HEK293 (cell line): ENCODE data around the gene RALGAPA2.

Experiments used
- CTCF ChIA-PET: fragments of 350-600 bp; formaldehyde crosslinking; extraction: SDS; loops from one replicate; lab custom pipeline; 2021; ENCODE audit warnings: antibody characterized with exemption; lab: Yijun Ruan, JAX
- POLR2A ChIA-PET: fragments of 300-600 bp; formaldehyde crosslinking; extraction: SDS; loops from one replicate; lab custom pipeline; 2020; ENCODE audit warnings: antibody characterized with exemption, inconsistent platforms; lab: Yijun Ruan, JAX
- H3K27ac ChIP-seq: fragments of 200-500 bp; sonication (Bioruptor generic); 2 replicates; pipeline ENCODE4 v1.5.1; 2014; ENCODE audit warnings: low read depth, low read length, control low read depth, inconsistent platforms; ENCODE audit errors: extremely low read depth
- H3K36me3 ChIP-seq, 2 experiments: fragments of 200-500 bp in 1 of 2; sonication (Bioruptor generic) in 1 of 2; 1 replicate in 1 of 2; 2 replicates in 1 of 2; pipeline ENCODE4 v1.5.1; 2014 to 2017; ENCODE audit warnings: inconsistent platforms in 2 of 2, low read length in 2 of 2; ENCODE audit not compliant: control insufficient read depth in 2 of 2, insufficient read depth in 1 of 2
- H3K4me1 ChIP-seq: fragments of 200-500 bp; sonication (Bioruptor generic); 2 replicates; pipeline ENCODE4 v1.5.1; 2014; ENCODE audit warnings: mild to moderate bottlenecking, low read length, inconsistent platforms; ENCODE audit not compliant: control insufficient read depth, insufficient read depth
- H3K4me3 ChIP-seq: 2 replicates; pipeline ENCODE4 v1.5.1; 2011; ENCODE audit warnings: low read depth, mild to moderate bottlenecking, control low read depth, low read length, moderate library complexity
- H3K9me3 ChIP-seq: fragments of 200-500 bp; sonication (Bioruptor generic); 2 replicates; pipeline ENCODE4 v1.5.1; 2014; ENCODE audit warnings: low read depth, low read length, inconsistent platforms; ENCODE audit not compliant: control insufficient read depth, insufficient read depth
- PRDM10 ChIP-seq: fragments of 450-650 bp; formaldehyde crosslinking; IDR thresholded peaks from 2 replicates; pipeline ENCODE4 v1.5.1; 2016; ENCODE audit warnings: missing biosample characterization, missing genetic modification characterization
- PRDM6 ChIP-seq: fragments of 450-650 bp; formaldehyde crosslinking; IDR thresholded peaks from 2 replicates; pipeline ENCODE4 v1.5.1; 2017; ENCODE audit warnings: missing biosample characterization, missing genetic modification characterization
- ZBTB44 ChIP-seq: fragments of 450-650 bp; IDR thresholded peaks from 2 replicates; pipeline ENCODE4 v1.5.1; 2018; ENCODE audit warnings: missing biosample characterization, mild to moderate bottlenecking, missing genetic modification characterization
- ZNF114 ChIP-seq: fragments of 450-650 bp; formaldehyde crosslinking; IDR thresholded peaks from 2 replicates; pipeline ENCODE4 v1.5.0; 2017; ENCODE audit warnings: missing biosample characterization, missing genetic modification characterization
- ZNF133 ChIP-seq: fragments of 450-650 bp; formaldehyde crosslinking; IDR thresholded peaks from 2 replicates; pipeline ENCODE4 v1.5.1; 2016; ENCODE audit warnings: missing biosample characterization, missing genetic modification characterization
- ZNF146 ChIP-seq: fragments of 450-650 bp; formaldehyde crosslinking; IDR thresholded peaks from 2 replicates; pipeline ENCODE4 v1.5.1; 2016; ENCODE audit warnings: missing biosample characterization, missing genetic modification characterization
- ZNF16 ChIP-seq: fragments of 450-650 bp; formaldehyde crosslinking; IDR thresholded peaks from 2 replicates; pipeline ENCODE4 v1.5.1; 2016; ENCODE audit warnings: low read depth, missing biosample characterization, missing genetic modification characterization
- ZNF280D ChIP-seq: fragments of 450-650 bp; formaldehyde crosslinking; IDR thresholded peaks from 2 replicates; pipeline ENCODE4 v1.5.1; 2016; ENCODE audit warnings: missing biosample characterization, missing genetic modification characterization
- ZNF530 ChIP-seq: fragments of 450-650 bp; formaldehyde crosslinking; IDR thresholded peaks from 2 replicates; pipeline ENCODE4 v1.5.1; 2016; ENCODE audit warnings: low read depth, missing biosample characterization, missing genetic modification characterization
- ZNF624 ChIP-seq: fragments of 450-650 bp; formaldehyde crosslinking; IDR thresholded peaks from 2 replicates; pipeline ENCODE4 v1.5.1; 2017; ENCODE audit warnings: missing biosample characterization, missing genetic modification characterization
- ZNF76 ChIP-seq: fragments of 450-650 bp; formaldehyde crosslinking; IDR thresholded peaks from 2 replicates; pipeline ENCODE4; 2016; ENCODE audit warnings: low read depth, missing biosample characterization, missing genetic modification characterization, borderline replicate concordance
- ZNF843 ChIP-seq: fragments of 450-650 bp; formaldehyde crosslinking; IDR thresholded peaks from 2 replicates; pipeline ENCODE4 v1.5.1; 2016; ENCODE audit warnings: missing biosample characterization, missing genetic modification characterization

The RALGAPA2 gene

GRCh38 chr20:20548527-20549266, 163.7 kb downstream of the RALGAPA2 start (continued):
- TF ChIP-seq ZNF280D (tag by site-specific recombination) (no peak), ZBTB44 (tag by site-specific recombination) (no peak), ZNF843 (tag by site-specific recombination) (no peak), ZNF146 (tag by site-specific recombination) (no peak), ZNF114 (no peak), PRDM6 (tag by site-specific recombination) (no peak), ZNF16 (tag by site-specific recombination) (no peak), ZNF133 (tag by site-specific recombination) (no peak), ZNF624 (tag by site-specific recombination) (no peak), PRDM10 (tag by site-specific recombination) (no peak), ZNF530 (tag by site-specific recombination) (no peak)

GRCh38 chr20:20547876-20548266, 164.6 kb downstream of the RALGAPA2 start:
- H3K27ac ChIP-seq: no peak overlapping the region

More at GRCh38 chr20:20547876-20548266, 164.6 kb downstream of the RALGAPA2 start:
- ChIA-PET CTCF (no interaction called here), POLR2A (no interaction called here)
- Histone ChIP-seq H3K9me3 (no peaks in the 10 kb centered on the region), H3K4me3 (no peak overlapping the region), H3K36me3 (peaks cover 0 to 8% of the 10 kb centered on the region in 2 experiments; a peak in 2 of 3 replicates), H3K4me1 (peaks cover 3% of the 10 kb centered on the region; the same call in 1 of the 2 replicates)
- no peak for TF ChIP-seq ZNF76 (tag by site-specific recombination)
